ENCODE results near the gene BEST1. TPM values are rescaled to one million over a fixed set of nuclear protein-coding genes. Genes with fewer than 3 reads are reported as not detected.

The BEST1 gene
- total RNA-seq, 2 experiments from 2014 or later, result 1.9 to 3.1 TPM

DNA sequence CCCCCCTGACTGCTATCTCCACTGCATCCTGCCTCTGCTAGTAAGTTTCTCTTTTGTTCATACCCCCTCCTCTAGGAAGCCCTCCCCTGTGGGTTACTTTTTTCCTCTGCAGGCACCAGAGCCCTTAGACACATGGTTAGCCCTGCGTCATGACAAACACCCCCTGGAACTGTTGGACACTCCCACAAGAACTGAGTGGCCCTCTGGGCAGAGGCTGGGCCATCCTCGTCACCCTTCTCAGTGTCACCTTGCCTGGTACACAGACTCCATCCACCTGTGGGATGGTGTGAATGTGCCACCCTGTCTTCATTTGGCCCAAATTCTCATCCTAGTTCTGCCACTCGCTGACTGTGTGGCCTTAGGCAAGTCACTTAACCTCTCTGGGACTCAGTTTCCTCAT lies 28.7 kb upstream of the BEST1 start:
- ChIA-PET POLR2A (no interaction called here), CTCF (ENCODE audit: unreplicated experiment) (no interaction called here)
- Histone ChIP-seq H3K36me3 (ENCODE audit: insufficient read depth, low read length) (no peaks in the 10 kb centered on the region), H3K4me3 (ENCODE audit: low read depth, low read length, poor library complexity, severe bottlenecking) (no peak overlapping the region), H4K20me1 (ENCODE audit: insufficient read depth, low read length) (no peaks in the 10 kb centered on the region), H3K9me2 (ENCODE audit: insufficient read depth, low read length) (no peaks in the 10 kb centered on the region), H3K27ac (ENCODE audit: low read depth, low read length, poor library complexity, severe bottlenecking) (no peak overlapping the region), H3K79me2 (ENCODE audit: insufficient read depth, low read depth, low read length) (no peaks in the 10 kb centered on the region), H3K9me3 (ENCODE audit: low read length) (no peaks in the 10 kb centered on the region), H2AFZ (ENCODE audit: low read length) (no peak overlapping the region), H3K4me2 (ENCODE audit: low read length) (no peak overlapping the region), H3K4me1 (ENCODE audit: insufficient read depth, low read length, poor library complexity, severe bottlenecking) (peaks cover 12% of the 10 kb centered on the region)
- TF ChIP-seq, protein P1, sequence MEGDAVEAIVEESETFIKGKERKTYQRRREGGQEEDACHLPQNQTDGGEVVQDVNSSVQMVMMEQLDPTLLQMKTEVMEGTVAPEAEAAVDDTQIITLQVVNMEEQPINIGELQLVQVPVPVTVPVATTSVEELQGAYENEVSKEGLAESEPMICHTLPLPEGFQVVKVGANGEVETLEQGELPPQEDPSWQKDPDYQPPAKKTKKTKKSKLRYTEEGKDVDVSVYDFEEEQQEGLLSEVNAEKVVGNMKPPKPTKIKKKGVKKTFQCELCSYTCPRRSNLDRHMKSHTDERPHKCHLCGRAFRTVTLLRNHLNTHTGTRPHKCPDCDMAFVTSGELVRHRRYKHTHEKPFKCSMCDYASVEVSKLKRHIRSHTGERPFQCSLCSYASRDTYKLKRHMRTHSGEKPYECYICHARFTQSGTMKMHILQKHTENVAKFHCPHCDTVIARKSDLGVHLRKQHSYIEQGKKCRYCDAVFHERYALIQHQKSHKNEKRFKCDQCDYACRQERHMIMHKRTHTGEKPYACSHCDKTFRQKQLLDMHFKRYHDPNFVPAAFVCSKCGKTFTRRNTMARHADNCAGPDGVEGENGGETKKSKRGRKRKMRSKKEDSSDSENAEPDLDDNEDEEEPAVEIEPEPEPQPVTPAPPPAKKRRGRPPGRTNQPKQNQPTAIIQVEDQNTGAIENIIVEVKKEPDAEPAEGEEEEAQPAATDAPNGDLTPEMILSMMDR (conservative IDR thresholded peaks at IDR 0.05; ENCODE audit: low read length), result no peak
- no peak for TF ChIP-seq EZH2phosphoT487 (IDR thresholded peaks at IDR 0.05; ENCODE audit: borderline replicate concordance, low read depth, low read length)
- DNase-seq (ENCODE audit: low spot score), result no peak
- no TSS peak for BruUV-seq (replicated peaks)
- intact Hi-C loops (cut with micrococcal nuclease; ENCODE audit: unreplicated experiment), result no loop called here

DNA sequence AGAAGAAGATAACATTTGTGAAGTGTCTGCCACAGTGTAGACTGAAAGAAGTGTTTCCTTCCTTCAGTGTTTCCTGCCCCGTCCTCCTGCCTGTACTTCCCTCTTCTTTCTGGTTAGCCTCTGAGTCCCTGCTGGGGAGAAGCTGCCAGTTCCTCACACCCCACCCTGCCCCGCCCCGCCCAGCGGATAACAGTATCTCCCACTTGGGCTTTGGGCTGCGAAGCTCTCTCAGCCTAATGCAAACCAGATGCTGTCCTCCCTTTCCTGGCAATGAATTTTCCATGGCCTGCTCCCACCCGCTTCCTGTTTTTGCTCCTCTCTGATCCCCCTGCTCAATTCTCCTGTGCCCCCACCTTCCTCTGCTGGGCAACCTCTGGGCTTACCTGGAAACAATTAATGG lies 27.6 kb upstream of the BEST1 start:
- Histone ChIP-seq H3K4me2 (ENCODE audit: low read length) (no peak overlapping the region), H3K4me3 (ENCODE audit: low read depth, low read length, poor library complexity, severe bottlenecking) (no peak overlapping the region), H3K27ac (ENCODE audit: low read depth, low read length, poor library complexity, severe bottlenecking) (no peak overlapping the region), H3K79me2 (ENCODE audit: insufficient read depth, low read depth, low read length) (no peaks in the 10 kb centered on the region), H2AFZ (ENCODE audit: low read length) (no peak overlapping the region), H4K20me1 (ENCODE audit: insufficient read depth, low read length) (no peaks in the 10 kb centered on the region), H3K9me2 (ENCODE audit: insufficient read depth, low read length) (no peaks in the 10 kb centered on the region), H3K36me3 (ENCODE audit: insufficient read depth, low read length) (no peaks in the 10 kb centered on the region), H3K4me1 (ENCODE audit: insufficient read depth, low read length, poor library complexity, severe bottlenecking) (peaks cover 12% of the 10 kb centered on the region), H3K9me3 (ENCODE audit: low read length) (no peaks in the 10 kb centered on the region)
- intact Hi-C loops (cut with micrococcal nuclease; ENCODE audit: unreplicated experiment), result no loop called here
- no TSS peak for BruUV-seq (replicated peaks)
- no peak for DNase-seq (ENCODE audit: low spot score)
- POLR2A ChIA-PET, result no interaction called here
- TF ChIP-seq EZH2phosphoT487 (IDR thresholded peaks at IDR 0.05; ENCODE audit: borderline replicate concordance, low read depth, low read length), result no peak
- TF ChIP-seq, protein P1 (conservative IDR thresholded peaks at IDR 0.05; ENCODE audit: low read length), result no peak
- CTCF ChIA-PET (ENCODE audit: unreplicated experiment), result no interaction called here

GRCh38 chr11:61923166-61924063 lies 26.7 kb upstream of the BEST1 start:
- Histone ChIP-seq H3K4me3 (ENCODE audit: low read depth, low read length, poor library complexity, severe bottlenecking) (no peak overlapping the region), H3K4me1 (ENCODE audit: insufficient read depth, low read length, poor library complexity, severe bottlenecking) (peaks cover 12% of the 10 kb centered on the region), H3K9me3 (ENCODE audit: low read length) (no peaks in the 10 kb centered on the region), H3K4me2 (ENCODE audit: low read length) (no peak overlapping the region), H3K9me2 (ENCODE audit: insufficient read depth, low read length) (no peaks in the 10 kb centered on the region), H4K20me1 (ENCODE audit: insufficient read depth, low read length) (no peaks in the 10 kb centered on the region), H3K36me3 (ENCODE audit: insufficient read depth, low read length) (no peaks in the 10 kb centered on the region), H2AFZ (ENCODE audit: low read length) (no peak overlapping the region), H3K27ac (ENCODE audit: low read depth, low read length, poor library complexity, severe bottlenecking) (no peak overlapping the region), H3K79me2 (ENCODE audit: insufficient read depth, low read depth, low read length) (no peaks in the 10 kb centered on the region)
- TF ChIP-seq, protein P1 (conservative IDR thresholded peaks at IDR 0.05; ENCODE audit: low read length), result no peak
- TF ChIP-seq EZH2phosphoT487 (IDR thresholded peaks at IDR 0.05; ENCODE audit: borderline replicate concordance, low read depth, low read length), result no peak
- POLR2A ChIA-PET, result no interaction called here
- no TSS peak for BruUV-seq (replicated peaks)
- intact Hi-C loops (cut with micrococcal nuclease; ENCODE audit: unreplicated experiment), result no loop called here
- no peak for DNase-seq (ENCODE audit: low spot score)
- CTCF ChIA-PET (ENCODE audit: unreplicated experiment), result no interaction called here

Data from OCI-LY7 (cell line).